ENCODE measurements around the gene GPC6. TPM values are rescaled to one million over a fixed set of nuclear protein-coding genes. Genes with fewer than 3 reads are reported as not detected.

The GPC6 gene
- total RNA-seq, 6 donors from 2014 or later: 1.3 to 7.3 (median 3.4) TPM

- DNase-seq (no peak), ATAC-seq (ENCODE audit: low FRiP score in 2 of 2) (no peak)
- TF ChIP-seq EP300 (IDR thresholded peaks at IDR 0.05) (no peak), POLR2AphosphoS5 (IDR thresholded peaks at IDR 0.05) (no peak), CTCF (IDR thresholded peaks at IDR 0.05) (no peak), POLR2A (IDR thresholded peaks at IDR 0.05) (no peak)
- no peaks in the 10 kb centered on the region for H3K4me1 ChIP-seq
- H3K4me3 ChIP-seq: no peak overlapping the region
- no peaks in the 10 kb centered on the region for H3K27me3 ChIP-seq
- H3K9me3 ChIP-seq: no peaks in the 10 kb centered on the region
- H3K27ac ChIP-seq: no peak overlapping the region
- H3K36me3 ChIP-seq: no peaks in the 10 kb centered on the region
- WGBS, 2 donors: 82% methylated on average over 3 of the region's 3 CpGs
Measured at GRCh38 chr13:93409001-93409400, 182.4 kb downstream of the GPC6 start.

- no peaks in the 10 kb centered on the region for H3K4me1 ChIP-seq
- H3K27me3 ChIP-seq: no peaks in the 10 kb centered on the region
- H3K27ac ChIP-seq: no peak overlapping the region
- DNase-seq (no peak), ATAC-seq (ENCODE audit: low FRiP score in 2 of 2) (no peak)
- H3K9me3 ChIP-seq: no peaks in the 10 kb centered on the region
- no peaks in the 10 kb centered on the region for H3K36me3 ChIP-seq
- H3K4me3 ChIP-seq: no peak overlapping the region
- TF ChIP-seq POLR2A (IDR thresholded peaks at IDR 0.05): no peak
- TF ChIP-seq CTCF (IDR thresholded peaks at IDR 0.05): no peak
- no peak for TF ChIP-seq POLR2AphosphoS5 (IDR thresholded peaks at IDR 0.05)
- TF ChIP-seq EP300 (IDR thresholded peaks at IDR 0.05): no peak
Measured at GRCh38 chr13:93409816-93410215, 183.2 kb downstream of the GPC6 start.

GRCh38 chr13:93411186-93411680, 184.6 kb downstream of the GPC6 start:
- no peaks in the 10 kb centered on the region for H3K27me3 ChIP-seq
- TF ChIP-seq EP300 (IDR thresholded peaks at IDR 0.05): no peak
- TF ChIP-seq POLR2A (IDR thresholded peaks at IDR 0.05): no peak
- TF ChIP-seq POLR2AphosphoS5 (IDR thresholded peaks at IDR 0.05): no peak
- no peak for TF ChIP-seq CTCF (IDR thresholded peaks at IDR 0.05)
- H3K4me3 ChIP-seq: no peak overlapping the region
- no peaks in the 10 kb centered on the region for H3K4me1 ChIP-seq
- WGBS, 2 donors: 73 to 84% methylated on average over 3 of the region's 3 CpGs
- no peaks in the 10 kb centered on the region for H3K36me3 ChIP-seq
- H3K9me3 ChIP-seq: no peaks in the 10 kb centered on the region
- ATAC-seq (ENCODE audit: low FRiP score in 2 of 2) (peak in 1 of 2 donors; percentile 40), DNase-seq (no peak)
- H3K27ac ChIP-seq: no peak overlapping the region

GRCh38 chr13:93412676-93413075, 186.1 kb downstream of the GPC6 start:
- Histone ChIP-seq H3K27ac (no peak overlapping the region), H3K9me3 (no peaks in the 10 kb centered on the region), H3K4me1 (no peaks in the 10 kb centered on the region), H3K4me3 (no peak overlapping the region), H3K27me3 (no peaks in the 10 kb centered on the region), H3K36me3 (no peaks in the 10 kb centered on the region)
- TF ChIP-seq CTCF (IDR thresholded peaks at IDR 0.05): no peak
- no peak for TF ChIP-seq POLR2AphosphoS5 (IDR thresholded peaks at IDR 0.05)
- no peak for TF ChIP-seq EP300 (IDR thresholded peaks at IDR 0.05)
- TF ChIP-seq POLR2A (IDR thresholded peaks at IDR 0.05): no peak
- ATAC-seq (ENCODE audit: low FRiP score in 2 of 2): no peak
- no peak for DNase-seq

- TF ChIP-seq POLR2A (IDR thresholded peaks at IDR 0.05) (no peak), CTCF (IDR thresholded peaks at IDR 0.05) (no peak), POLR2AphosphoS5 (IDR thresholded peaks at IDR 0.05) (no peak), EP300 (IDR thresholded peaks at IDR 0.05) (no peak)
- H3K36me3 ChIP-seq: no peaks in the 10 kb centered on the region
- no peaks in the 10 kb centered on the region for H3K27me3 ChIP-seq
- H3K4me3 ChIP-seq: no peak overlapping the region
- DNase-seq: no peak
- no peak overlapping the region for H3K27ac ChIP-seq
- no peaks in the 10 kb centered on the region for H3K4me1 ChIP-seq
- H3K9me3 ChIP-seq: no peaks in the 10 kb centered on the region
- WGBS, 2 donors: 53 to 60% methylated on average over 8 of the region's 8 CpGs
- no peak for ATAC-seq (ENCODE audit: low FRiP score in 2 of 2)
Measured at GRCh38 chr13:93413972-93414717, 187.5 kb downstream of the GPC6 start.
